Psoas muscle (tissue), 8 donors: Measurements from ENCODE around the gene ZNF648. TPM values are rescaled to one million over a fixed set of nuclear protein-coding genes. Genes with fewer than 3 reads are reported as not detected.

Source experiments
- ATAC-seq, 4 donors: fragments of 200-7000 bp; cut with Tn5 transposase; one replicate each; pipeline ENCODE4 v1.9.1; 2020; ENCODE audit warnings: moderate library complexity in 3 of 4, mild to moderate bottlenecking in 2 of 4
- DNase-seq, 2 donors: peaks; one replicate each; pipeline ENCODE4 v3.0.0-alpha.2; 2020
- H3K27ac ChIP-seq: fragments of 200-600 bp; one replicate; pipeline ENCODE4 v1.8.0; 2022
- H3K27me3 ChIP-seq, 3 donors: fragments of 200-600 bp in 1 of 3; one replicate each; pipeline versions ENCODE4 v1.6.1 to v1.8.0; 2013 to 2022; ENCODE audit warnings: low read length in 2 of 3, mild to moderate bottlenecking in 2 of 3, moderate library complexity in 1 of 3; ENCODE audit not compliant: insufficient read depth in 3 of 3
- H3K36me3 ChIP-seq, 2 donors: fragments of 200-600 bp in 1 of 2; one replicate each; pipeline versions ENCODE4 v1.6.1 to v1.8.0; 2013 to 2022; ENCODE audit warnings: low read depth in 1 of 2, mild to moderate bottlenecking in 1 of 2, moderate library complexity in 1 of 2; ENCODE audit not compliant: insufficient read depth in 1 of 2
- H3K4me1 ChIP-seq: fragments of 200-600 bp; one replicate; pipeline ENCODE4 v1.8.0; 2022
- H3K4me3 ChIP-seq: fragments of 200-600 bp; one replicate; pipeline ENCODE4 v1.8.0; 2022; ENCODE audit warnings: mild to moderate bottlenecking
- H3K9me3 ChIP-seq: fragments of 200-600 bp; one replicate; pipeline ENCODE4 v1.8.0; 2022
- WGBS, 3 donors: extraction: QIAGEN DNeasy Blood & Tissue Kit; methylation state at CpG; one replicate each; pipeline versions ENCODE4 v1.1.6 to v1.1.7; 2013; 5-methylcytosine and 5-hydroxymethylcytosine counted together
- intact Hi-C, 2 donors: fragments of 100-400 bp; cut with DNase I; formaldehyde crosslinking; loops; one replicate each; pipeline versions ENCODE4 v1.11.0 to v1.14.2; 2022
- polyA plus RNA-seq, 3 donors: library from polyadenylated mRNA; stranded (reverse); fragments of 200-250 nt; gene quantifications; one replicate each; pipeline ENCODE4 v1.2.3, GENCODE V29; 2013
- total RNA-seq, 4 donors: library from RNA; stranded (reverse); fragmentation: NEBNext Ultra II Directional in 2 of 4; extraction: Animal tissue kit (Norgen Biotek cat#: 25700) in 2 of 4; gene quantifications; one replicate each; pipeline versions ENCODE4 v1.2.1 to v1.2.4, GENCODE V29; 2021 to 2023
- TF ChIP-seq, protein P1 (sequence below): fragments of 200-600 bp; IDR thresholded peaks from one replicate; pipeline ENCODE4 v1.8.0; 2022; ENCODE audit warnings: antibody characterized with exemption
- donor health status: healthy with polysubstance abuse.
- donor health status: DM: no; HTN: no; CAD: no; lungs with moderate emphysema.
- donor health status: Bipolar disorder and iron deficiency.
- donor health status: healthy.
- donor health status: DM: yes; HTN: yes; CAD: no.
- donor health status: DM: no; HTN: no; CAD: no.
- donor health status: DM: no; HTN: no; CAD: no.
- donor health status: DM: yes; HTN: yes; CAD: no.

The ZNF648 gene
- total and polyA plus RNA-seq, 7 donors = 0.01 to 0.06 (median 0.01) TPM; not detected in 4

DNA sequence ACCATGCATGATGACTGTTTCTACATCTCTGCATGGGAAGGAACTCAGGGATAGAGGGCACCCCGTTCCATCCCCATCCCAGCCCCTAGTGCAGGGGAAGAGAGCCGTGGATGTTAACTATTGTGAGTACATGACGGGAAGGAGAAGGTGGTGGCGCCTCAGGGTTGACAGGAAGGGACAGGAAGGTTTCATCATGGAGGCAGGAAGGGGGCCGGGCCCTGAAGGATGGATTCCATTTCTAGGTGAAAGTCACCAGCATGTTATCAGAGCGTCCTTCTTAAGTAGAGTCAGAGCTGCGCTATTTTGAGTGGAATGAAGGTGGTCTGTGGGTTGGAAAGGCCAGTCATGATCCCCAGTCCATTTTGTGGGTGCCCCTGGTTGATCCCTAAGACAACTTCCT is 25.1 kb upstream of the ZNF648 start:
- ATAC-seq (no peak), DNase-seq (no peak)
- H3K9me3 ChIP-seq = no peaks in the 10 kb centered on the region
- no peak overlapping the region for H3K27ac ChIP-seq
- H3K4me1 ChIP-seq = peaks cover 3% of the 10 kb centered on the region
- intact Hi-C loops = loop anchor here (5.0 to 10.0 kb wide), 4 partner anchors 51 to 511 kb away; no protein-coding TSS in a partner anchor
- H3K36me3 ChIP-seq = no peaks in the 10 kb centered on the region
- H3K4me3 ChIP-seq = no peak overlapping the region
- TF ChIP-seq, protein P1, sequence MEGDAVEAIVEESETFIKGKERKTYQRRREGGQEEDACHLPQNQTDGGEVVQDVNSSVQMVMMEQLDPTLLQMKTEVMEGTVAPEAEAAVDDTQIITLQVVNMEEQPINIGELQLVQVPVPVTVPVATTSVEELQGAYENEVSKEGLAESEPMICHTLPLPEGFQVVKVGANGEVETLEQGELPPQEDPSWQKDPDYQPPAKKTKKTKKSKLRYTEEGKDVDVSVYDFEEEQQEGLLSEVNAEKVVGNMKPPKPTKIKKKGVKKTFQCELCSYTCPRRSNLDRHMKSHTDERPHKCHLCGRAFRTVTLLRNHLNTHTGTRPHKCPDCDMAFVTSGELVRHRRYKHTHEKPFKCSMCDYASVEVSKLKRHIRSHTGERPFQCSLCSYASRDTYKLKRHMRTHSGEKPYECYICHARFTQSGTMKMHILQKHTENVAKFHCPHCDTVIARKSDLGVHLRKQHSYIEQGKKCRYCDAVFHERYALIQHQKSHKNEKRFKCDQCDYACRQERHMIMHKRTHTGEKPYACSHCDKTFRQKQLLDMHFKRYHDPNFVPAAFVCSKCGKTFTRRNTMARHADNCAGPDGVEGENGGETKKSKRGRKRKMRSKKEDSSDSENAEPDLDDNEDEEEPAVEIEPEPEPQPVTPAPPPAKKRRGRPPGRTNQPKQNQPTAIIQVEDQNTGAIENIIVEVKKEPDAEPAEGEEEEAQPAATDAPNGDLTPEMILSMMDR = no peak
- 90 to 91% (median 90%) methylated on average over 7 of the region's 7 CpGs for WGBS, 3 donors
- no peaks in the 10 kb centered on the region for H3K27me3 ChIP-seq

DNA sequence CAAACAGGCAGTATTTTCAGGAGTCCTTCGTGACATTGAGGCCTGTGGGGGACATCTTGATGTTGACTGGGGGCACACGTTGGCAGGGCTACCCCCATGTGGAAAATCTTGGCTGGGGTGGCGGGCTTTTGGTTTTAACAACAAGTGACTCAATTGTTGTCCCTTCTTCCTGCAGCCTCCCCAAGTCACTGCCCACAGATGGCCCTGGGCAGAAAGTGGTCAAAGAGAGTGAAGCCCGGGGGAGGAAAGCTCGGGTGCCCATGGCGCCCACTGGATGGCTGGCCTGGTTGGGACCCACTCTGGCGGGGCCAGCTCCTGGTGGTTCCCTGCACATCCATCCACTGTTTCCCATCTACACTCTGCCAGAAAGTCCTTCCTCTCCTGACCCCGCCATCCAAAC is 24.6 kb upstream of the ZNF648 start:
- no peak for ATAC-seq
- WGBS, 3 donors = 90 to 93% (median 91%) methylated on average over 8 of the region's 8 CpGs
- TF ChIP-seq, protein P1 = no peak
- Histone ChIP-seq H3K4me1 (peaks cover 3% of the 10 kb centered on the region), H3K4me3 (no peak overlapping the region), H3K36me3 (no peaks in the 10 kb centered on the region), H3K9me3 (no peaks in the 10 kb centered on the region), H3K27ac (no peak overlapping the region), H3K27me3 (no peaks in the 10 kb centered on the region)
- intact Hi-C loops = loop anchor here (5.0 to 10.0 kb wide), 4 partner anchors 51 to 511 kb away; no protein-coding TSS in a partner anchor
- no peak for DNase-seq

DNA sequence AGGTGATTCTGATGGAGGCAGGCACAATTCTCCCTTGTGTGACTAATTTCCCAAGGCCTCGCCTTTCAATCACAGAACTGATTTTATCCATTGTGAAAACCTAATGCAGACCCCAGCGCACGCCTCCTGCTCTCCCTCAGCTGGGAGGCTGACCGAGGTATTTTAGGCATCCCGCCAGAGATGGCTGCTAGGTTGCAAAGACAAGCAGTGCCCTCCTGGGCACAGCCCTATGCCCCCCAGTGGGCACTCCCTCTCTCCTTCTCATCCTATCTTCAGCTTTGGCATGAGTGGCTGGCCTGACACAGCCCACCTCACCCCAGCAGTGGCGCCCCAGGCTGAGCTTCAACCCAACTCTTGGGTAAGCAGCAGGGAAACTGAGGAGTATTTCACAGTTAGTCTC is 24.2 kb upstream of the ZNF648 start:
- ATAC-seq (no peak), DNase-seq (no peak)
- Histone ChIP-seq H3K27ac (no peak overlapping the region), H3K36me3 (no peaks in the 10 kb centered on the region), H3K9me3 (no peaks in the 10 kb centered on the region), H3K4me1 (peaks cover 3% of the 10 kb centered on the region), H3K27me3 (no peaks in the 10 kb centered on the region), H3K4me3 (no peak overlapping the region)
- WGBS, 3 donors = 96 to 98% (median 97%) methylated on average over 6 of the region's 6 CpGs
- intact Hi-C loops = loop anchor here (1.0 to 10.0 kb wide), 6 partner anchors 52 to 512 kb away; no protein-coding TSS in a partner anchor
- TF ChIP-seq, protein P1 = no peak

DNA sequence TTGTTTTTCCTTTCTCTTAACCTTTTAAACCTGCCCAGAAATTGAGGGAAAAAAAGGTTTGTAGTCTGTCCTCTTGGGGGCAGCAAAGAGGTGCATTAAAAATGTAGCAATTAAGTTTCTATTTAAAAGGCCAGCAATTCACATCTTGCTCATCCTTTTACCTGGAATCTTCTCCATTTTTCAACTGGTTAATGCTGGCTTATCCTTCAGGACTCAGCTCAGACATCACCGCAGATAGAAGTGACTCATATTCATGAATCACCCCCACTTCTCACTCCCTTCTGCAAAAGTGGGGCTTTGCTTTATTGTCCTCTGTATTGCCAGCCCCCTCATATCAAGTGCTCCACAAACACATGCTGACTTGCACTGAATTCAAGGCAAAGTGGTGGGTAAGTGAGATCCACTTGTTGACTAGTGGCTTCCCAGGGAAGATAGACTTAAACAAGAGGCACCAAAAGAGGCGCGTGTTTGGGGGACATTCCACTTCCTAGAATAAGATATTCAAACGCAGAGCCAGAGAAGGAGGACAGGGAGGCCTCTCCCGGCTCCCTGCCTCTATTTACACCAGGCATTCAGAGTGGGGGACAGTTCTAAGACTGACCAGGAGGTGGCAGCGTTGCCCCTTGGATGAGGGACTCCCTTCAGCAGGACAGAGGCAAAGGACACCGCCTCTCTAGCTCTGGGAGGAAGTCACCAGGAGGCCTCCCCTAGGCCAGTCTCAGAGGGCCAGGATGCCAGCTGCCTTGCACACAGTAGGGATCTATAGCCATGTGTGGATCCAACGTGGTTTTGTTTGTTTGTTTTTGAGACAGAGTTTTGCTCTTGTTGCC is 23.2 kb upstream of the ZNF648 start:
- DNase-seq (peak; percentile 87 to 91), ATAC-seq (peak; percentile 95 to 98 (median 95))
- H3K27ac ChIP-seq = no peak overlapping the region
- H3K4me3 ChIP-seq = no peak overlapping the region
- H3K27me3 ChIP-seq = no peaks in the 10 kb centered on the region
- H3K4me1 ChIP-seq = peaks cover 3% of the 10 kb centered on the region
- H3K36me3 ChIP-seq = no peaks in the 10 kb centered on the region
- WGBS, 3 donors = 8 to 15% (median 15%) methylated on average over 8 of the region's 8 CpGs
- TF ChIP-seq, protein P1 = peak; percentile 85
- no peaks in the 10 kb centered on the region for H3K9me3 ChIP-seq
- intact Hi-C loops = loop anchor here (1.0 to 10.0 kb wide), 8 partner anchors 53 to 703 kb away; partner anchors contain the start of gene NPL (in 2 of the 2)
